Ecto neural progenitor cell (in vitro differentiated cells): ENCODE data around the gene PTCHD1.
A peak's percentile ranks its signal among the peaks of the same experiment; 100 is the strongest.

Experiments
- DNase-seq: peaks from one replicate; pipeline ENCODE4 v3.0.0-alpha.2; 2018; ENCODE audit warnings: low spot score

Gene PTCHD1

DNA sequence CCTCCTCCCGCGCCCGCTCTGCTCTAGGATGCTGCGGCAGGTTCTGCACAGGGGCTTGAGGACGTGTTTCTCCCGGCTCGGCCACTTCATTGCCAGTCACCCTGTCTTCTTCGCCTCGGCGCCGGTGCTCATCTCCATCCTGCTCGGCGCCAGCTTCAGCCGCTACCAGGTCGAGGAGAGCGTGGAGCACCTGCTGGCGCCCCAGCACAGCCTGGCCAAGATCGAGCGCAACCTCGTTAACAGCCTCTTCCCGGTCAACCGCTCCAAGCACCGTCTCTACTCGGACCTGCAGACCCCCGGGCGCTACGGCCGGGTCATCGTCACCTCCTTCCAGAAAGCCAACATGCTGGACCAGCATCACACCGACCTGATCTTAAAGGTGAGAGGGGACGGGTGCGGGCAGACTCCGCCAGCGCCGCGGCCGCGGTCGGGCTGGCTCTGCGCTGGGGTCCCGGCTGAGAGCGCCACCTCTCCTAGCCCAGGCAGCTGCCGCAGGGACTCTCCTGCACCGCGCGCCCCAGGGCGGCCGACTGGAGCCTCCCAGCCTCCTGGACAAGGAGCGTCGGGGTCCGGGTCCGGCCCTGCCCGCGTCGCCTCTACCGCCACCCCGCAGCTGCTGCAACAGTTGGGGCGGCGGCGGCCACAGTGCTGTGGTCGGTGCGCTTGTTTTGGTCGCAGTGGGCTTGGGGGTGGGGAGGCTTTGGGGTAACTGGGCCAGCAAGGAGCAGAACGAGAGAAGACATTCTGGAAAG, at the start of gene PTCHD1:
Gene PTCHD1, plus strand, starts transcription at position 2 of the 752 bp plus-strand sequence. Its CDS starts 27 bp downstream, at position 29.
- peak; percentile 63 for DNase-seq

DNA sequence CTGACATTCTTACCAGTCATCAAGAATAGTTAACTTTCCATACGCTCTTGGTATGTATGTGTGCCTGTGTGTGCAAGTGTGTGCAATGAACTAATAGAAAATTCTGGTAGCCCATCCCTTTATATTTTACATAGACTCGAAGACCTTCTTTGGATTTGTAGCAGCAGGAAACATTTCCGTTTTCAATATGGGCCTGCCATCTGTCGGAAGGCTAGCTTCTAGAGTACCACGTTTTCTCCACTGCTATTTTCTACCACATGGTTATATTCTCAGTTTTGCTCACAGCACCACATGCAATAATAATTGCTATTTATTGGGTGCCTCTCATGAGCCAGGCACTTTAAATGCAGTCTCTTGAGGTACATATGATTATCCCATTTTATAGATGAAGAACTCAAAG, 47.9 kb upstream of the PTCHD1 start:
- DNase-seq, result no peak

DNA sequence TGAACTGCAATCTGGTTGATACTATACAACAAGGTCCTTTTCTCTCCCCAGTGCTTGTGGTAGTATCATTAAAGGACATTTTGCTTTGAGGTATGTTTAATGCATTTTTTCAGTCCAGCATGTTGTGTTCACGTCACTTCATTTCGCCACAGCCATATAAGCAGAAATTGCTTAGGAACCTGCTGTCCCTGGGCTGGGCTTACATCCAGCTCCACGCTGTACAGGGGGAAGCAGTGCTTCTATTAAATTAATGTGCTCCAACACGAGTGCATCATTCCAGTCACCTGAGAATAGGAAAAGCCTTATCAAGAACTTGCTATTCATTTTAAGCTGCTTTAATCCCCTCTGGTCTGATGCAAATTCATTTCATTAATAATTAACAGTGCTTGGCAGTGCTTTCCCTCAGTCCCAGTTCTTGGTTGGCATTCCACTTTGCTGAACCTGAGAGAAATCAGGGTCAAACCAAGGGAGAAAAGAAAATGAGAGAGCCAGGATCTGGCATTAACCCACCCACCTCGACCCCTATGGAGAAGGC, 47.4 kb upstream of the PTCHD1 start:
- no peak for DNase-seq

DNA sequence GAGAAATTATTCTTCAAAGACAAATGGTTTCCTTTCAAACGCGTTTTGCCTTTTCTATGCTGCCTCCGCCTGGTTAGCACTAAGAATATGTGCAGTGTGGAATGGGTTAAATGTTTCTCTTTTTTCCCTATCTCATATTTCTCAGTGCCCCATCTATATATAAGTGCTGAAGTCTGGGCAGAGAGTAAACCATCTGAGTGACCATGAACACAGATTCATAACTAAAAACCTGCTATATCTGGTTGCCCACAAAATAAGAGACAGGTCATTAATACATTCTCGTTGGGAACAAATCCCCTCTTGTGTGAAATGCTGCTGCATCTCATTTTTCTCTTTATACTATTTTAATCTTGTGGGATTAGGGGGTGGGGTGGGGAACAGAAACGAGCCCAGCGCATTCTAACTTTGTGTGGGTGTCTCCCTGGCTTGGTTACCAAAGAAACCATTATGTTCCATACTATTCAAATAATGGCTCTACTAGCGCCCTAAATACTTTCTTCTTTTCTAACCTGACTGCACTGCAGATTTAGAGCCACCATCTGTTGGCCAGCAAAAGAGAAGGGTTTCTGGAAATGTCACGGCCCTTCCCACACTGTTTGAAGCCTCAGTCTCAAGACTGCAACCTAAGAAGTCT, 42.2 kb upstream of the PTCHD1 start:
- no peak for DNase-seq

DNA sequence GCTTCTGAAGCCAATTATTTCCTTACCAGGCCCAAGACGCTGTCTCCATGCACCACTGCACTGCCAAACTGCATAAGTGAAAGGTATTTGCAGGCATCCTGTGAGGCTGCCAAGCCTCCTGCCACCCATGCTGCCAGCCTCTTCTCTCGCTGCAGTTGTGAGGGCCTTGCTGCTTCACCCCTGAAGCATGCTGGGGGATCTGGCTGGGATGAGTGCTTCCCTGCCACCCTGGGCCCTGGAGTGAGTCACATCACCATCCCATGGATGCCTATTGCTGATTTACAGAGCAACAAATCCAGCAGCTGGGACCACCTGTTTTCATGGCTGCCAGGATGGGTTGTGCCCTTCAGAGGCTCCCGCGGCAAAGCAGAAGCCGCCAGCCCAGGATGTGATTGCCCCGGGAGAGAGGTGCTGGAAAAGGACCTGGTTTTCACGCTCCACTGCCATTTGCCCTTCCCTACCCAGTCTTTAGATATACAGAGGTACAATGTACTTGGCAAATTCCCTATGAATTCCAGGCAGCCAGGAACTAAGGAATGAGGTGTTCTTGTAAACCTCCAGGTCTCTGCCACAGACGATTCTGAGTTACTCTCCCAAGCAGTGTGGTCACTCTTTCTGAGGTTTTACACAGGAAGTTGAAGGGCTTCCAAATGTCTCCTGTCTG, 41.5 kb upstream of the PTCHD1 start:
- DNase-seq, result peak; percentile 58

DNA sequence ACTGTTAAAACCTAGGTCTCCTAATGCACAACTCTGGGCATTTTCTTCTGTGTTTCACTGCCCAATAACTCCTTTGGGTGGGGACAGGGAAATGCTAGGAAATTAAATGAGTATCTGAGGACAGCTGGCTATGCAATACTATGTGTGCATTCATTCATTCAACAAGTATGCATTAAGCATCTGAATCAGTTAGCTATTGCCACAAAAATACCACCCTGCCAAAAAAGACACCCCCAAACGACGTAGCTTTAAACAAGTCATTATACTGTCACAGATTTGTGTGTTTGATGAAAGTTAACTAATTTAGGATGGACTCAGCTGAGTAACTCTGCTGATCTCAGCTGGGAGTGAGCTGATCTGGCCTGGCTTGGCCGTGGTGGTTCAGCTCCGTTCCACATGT, 29.8 kb upstream of the PTCHD1 start:
- DNase-seq, result no peak

DNA sequence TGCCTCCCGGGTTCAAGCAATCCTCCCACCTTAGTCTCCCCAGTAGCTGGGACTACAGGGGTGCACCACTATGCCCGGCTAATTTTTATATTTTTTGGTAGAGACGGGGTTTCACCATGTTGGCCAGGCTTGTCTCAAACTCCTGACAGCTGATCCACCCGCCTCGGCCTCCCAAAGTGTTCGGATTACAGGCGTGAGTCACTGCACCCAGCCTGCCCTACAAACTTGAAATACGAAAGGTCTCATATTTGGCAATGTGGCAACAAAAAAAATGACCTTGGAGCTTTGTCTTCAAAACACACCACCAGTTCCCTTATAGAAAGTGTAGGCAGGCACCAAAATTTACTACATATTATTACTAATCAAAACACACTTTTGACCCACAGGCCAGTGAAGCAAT, 22.9 kb upstream of the PTCHD1 start:
- no peak for DNase-seq

DNA sequence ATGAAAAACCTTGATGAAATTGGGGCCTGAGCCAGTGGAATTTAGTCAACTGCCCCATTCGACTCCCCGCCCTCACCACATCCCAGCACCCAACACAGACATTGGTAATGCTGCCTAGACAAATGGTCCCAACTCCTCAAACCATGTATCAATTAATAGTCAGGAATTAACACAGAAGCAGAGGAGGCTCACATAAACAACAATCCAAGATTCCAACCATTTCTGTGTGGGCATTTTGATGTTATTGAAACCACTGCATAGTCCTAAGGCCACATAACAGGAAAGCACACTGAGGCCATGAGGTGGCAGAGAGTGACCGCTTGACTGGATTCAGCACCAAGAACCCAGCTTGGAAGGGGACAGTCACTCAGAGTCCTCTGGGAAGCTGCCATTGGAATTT, 22.5 kb upstream of the PTCHD1 start:
- DNase-seq, result no peak

DNA sequence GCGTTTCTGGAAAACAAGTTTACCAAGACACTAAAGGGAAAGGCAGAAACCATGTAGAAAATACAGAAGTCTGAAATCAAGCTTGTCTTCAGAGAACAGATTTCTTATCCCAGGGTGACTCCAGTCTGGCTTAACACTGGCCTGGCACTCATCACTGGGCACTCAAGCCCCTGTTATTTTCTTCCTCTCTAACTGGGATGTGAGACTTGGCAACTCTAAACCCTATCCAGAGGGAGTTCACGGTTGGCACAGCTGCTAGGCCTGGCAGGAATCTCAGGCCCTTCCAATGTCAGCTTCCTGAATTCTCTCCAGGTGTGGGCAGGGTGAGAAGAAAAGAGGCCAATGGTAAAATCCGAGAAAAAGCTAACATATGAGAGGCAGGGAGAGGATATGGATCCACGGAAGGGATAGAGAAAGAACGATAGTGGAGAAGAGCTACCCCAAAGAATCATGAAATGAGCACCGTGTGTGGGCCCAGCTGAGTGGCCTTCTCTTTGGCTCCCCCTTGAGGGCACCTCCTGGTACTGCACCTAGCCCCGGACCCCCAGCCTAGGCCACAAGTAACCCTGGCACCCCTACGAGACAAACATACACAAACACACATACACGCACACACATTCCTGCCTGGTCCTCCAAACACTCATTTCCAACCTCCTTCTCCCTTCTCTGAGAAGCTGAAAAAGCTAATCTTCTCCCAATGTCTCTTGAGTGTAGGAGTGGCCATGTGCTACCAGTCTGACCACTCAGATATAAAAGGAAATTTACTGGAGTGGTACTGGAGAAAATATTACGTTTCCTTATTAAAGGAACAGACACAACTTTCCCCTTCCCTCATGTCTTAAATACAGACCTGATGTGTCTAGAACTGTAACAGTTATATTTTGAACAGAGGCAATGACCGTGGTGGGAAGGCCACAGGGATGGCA, 16.6 kb upstream of the PTCHD1 start:
- peak; percentile 73 for DNase-seq

DNA sequence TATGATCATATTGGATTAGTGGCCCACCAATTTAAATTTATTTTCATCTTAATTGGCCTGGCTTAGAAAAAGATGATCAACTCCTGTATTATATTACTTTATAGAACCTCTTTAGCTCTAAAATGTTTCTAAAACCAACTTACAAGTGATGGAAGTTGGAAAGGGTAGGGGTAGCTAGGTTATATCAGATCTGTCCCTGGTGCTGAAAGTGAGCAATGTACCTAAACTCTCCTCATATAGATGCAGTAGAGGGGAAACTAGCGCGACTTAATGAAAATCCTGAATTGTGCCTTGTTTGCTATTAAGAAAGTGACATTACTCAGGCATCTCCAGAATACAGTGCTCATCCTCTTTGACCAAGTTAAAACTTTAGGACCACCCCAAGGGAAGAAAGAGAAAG, 7.5 kb upstream of the PTCHD1 start:
- no peak for DNase-seq

DNA sequence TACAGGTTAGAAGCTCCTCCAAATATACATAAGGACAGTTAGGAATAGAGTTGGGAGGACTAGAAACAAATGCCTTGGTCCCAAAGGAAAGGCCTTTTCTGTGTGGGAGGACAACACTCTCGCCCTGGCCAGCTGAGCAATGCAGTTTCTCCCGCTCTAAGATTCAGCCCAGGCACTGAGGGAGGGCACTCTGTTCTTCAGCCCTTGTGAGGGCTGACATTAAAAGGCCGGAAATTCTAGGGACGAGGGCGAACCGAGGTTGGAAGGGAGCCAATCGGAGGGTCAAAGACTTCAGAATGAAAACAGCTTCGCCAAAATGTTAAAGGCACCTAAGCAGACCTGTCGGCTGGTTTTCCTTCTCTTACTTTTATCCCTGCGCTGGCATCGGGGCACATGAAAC, 2.9 kb upstream of the PTCHD1 start:
- DNase-seq, result no peak

DNA sequence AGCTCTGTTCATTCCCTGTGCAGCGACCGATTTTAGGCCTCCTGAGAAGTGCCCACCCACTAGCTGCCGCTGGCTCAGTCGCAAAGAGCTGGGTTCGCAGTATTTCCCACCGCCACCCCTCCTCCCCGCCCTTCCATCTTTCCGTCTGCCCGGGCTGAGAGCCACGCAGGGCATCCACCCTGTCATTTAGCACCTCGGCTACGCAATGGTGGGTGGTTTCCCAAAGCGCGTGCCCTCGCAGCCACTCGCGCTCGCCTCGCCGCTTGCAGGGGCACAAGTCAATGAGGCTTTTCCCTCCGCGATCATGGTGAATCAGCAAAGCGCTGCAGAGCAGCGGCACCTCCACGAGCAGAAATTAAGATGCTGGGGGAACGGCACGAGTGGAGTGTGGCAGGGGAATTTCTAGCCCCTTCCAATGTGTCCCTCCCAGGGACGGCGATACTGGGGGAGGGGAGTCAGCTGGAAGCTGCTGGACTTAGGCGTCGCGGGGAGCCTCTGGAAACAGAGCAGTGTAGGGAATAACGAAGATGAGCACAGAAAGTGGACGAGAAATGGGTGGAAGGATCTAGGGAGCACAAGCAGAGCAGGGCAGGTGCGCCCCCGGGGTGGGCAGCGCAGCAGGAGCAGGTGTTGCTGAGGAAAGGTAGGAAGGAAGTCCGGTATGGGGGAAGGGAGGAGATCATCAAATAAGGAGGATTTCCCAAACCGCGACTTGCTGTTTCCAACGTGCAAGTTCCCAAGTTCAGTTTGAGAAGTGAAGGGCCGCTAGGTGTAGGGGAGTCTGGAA, 2.4 kb upstream of the PTCHD1 start:
- peak; percentile 55 for DNase-seq

DNA sequence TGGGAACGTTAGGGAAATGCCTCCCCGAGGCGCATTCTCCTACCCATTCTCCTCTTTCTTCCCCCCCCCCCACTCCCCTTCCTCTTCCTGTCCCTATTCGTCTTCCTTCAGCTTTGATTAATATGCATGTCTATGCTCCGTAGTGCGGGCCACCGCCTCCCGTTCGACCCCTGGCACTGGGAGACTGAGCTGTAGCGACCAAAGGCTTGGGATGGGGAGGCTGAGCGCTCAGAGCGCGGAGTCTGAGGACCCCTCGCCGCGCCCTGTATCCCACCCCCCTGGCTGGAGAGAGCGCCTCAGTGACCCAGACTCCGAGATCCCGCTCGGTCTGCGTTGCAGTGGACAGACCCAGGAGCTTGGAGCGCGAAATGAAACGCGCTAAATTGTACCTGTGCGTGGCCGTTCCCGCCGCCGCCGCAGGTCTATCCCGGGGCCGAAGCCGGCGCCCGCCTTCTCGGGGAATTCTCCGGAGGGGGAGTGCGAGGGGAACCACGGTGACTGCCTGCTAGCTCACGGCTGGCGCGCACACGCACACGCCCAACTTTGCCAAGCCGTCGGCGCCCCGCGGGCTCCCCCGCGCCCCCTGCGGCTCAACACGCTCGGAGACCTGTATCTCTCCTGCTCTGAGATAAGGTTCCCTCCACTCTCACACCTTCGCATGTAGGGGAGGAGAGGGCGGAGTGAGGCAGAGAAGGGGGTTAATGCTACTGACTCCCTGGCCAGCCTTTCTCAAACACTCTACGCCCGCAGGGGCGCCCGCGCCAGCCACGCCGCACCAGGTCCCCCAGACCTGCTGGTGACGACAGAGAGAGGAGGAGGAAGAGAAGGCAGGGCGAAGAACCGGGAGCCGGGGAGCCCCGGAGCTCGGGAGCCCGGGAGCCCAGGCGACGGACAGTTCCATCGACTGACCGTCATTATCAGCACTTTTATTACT, 1.5 kb upstream of the PTCHD1 start:
- peak; percentile 56 for DNase-seq

DNA sequence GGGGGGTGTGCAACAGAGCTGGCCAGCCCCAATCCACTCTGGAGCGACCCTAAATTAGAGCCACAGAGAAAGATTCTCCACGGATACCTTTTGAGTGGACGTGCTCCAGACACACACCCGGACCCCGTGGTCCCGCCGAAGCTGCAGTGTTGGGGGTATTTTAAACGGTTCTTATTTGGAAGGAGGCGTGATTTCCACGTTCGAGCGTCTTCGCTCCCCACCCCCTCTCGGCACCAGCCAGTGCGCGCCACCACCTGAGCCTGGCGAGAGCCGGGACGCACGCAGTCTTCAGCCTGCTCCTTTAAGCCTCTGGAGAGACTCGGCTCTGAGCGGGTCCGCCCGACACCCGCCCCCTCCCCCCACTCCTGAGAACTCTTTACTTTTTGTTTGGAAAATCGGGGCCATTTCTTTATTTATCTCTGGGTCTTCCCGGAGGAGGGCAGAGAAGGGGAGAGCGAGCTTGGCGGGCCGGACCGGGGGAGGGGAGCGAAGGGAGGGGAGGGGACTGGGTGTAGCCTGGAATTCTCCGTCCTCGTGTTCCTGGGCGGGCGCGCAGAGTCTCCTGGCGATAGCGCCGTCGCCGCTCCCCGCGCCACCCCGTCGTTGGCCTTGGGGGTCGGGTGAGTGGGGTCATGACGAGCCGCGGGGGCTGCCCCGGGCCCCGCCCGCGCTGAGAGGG, 668 bp upstream of the PTCHD1 start:
- DNase-seq, result peak; percentile 65

DNA sequence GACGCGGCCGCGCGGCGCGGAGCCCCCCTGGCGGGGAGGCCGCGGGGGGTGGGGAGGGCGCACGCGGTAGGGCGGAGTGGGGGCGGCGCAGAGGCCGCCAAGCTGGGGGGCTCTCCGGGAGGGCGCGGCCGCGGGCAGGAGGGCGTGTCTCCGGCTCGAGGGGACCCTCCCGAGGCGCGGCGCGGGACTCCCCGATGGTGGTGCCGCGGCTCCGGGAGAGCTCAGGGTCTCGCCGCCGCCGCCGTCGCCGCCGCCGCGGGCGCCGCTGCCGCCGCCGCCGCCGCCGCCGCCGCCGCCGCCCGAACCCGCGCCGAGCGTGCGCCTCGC, 165 bp upstream of the PTCHD1 start:
- DNase-seq, result no peak

DNA sequence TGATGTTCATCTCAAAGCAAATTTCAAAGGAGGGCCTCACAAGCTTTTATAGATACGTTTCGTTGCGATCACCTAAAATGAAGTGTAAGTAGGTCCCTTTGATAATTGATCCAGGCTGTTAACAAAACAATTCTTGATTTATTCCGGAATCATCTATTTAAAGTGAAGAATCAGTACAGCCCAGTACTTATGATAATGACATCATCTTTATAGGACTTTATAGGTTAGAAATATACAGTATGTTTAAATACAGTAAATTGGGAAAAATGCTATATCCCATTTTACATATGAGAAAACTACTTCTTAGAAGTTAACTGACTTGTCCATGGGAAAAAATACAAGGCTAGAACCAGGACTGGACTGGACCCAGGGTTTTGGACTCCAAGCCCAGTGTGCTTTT, 3.7 kb downstream of the PTCHD1 start:
- no peak for DNase-seq

DNA sequence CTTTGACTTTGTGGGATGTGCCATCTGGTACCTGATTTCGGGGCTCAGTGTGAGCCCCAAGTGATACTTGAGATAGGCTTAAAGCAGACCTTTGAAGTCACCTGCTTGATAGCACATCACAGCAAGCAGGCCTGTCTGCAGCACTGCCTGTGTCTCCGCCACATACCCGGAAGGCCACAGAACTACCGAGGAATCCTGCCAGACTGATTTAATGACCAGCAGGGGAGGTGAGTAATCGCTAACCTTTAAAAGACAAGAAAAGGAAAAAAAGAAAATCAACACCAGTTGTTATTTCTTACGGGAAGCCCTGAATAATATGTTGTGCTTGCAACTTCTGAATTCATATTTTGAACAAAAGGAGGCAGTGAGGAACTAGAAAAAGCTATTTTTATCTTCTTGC, 6.8 kb downstream of the PTCHD1 start:
- DNase-seq, result no peak

DNA sequence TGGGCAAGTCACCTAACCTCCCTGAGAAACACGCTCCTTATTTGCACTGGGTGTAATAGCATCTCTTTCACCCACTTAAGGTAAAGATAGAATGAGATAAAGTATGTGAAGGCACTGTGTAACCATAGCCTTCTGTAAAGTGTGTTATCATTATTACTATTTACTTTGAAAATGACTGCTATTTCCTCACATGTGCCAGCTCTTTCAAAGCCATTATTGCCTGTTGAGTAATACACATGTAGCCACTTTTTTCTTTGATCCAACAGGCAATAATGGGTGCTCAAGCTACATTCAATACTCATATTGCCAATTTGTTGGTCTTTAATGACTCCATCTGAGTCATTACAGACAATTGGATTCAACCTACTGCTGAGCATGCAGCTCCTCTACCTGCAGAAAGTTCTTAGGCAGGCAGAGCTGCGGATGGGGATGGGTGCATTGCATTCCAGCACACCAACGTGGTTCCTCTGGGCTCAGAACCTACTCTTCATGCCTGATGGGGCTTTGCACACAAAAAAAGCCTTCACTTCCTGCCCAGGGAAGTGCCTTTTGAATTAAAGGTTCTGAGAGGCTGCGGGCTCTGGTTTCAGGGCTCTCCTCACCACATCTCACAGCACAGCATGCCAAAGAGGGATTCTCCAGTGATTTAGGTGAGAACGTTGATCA, 9.7 kb downstream of the PTCHD1 start:
- no peak for DNase-seq

DNA sequence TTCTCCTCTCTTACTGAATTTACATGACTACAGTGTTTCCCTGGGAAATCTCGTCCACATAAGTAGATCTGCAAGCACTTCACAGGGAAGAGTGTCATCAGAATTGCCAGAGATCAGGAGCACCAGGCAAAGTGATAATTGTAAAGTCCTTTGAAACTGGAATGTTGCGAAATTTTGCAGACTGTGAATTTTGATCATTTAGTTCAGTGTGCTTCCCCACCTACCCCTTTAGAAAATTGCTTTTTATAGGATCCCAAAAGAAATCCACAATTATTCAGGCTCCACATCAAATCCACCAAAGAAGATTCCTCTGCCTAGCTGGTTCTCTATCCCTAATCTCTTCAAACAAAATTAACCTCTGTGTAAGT, 10.2 kb downstream of the PTCHD1 start:
- no peak for DNase-seq
